NCI-H2196 treated with DMSO at 0.1 percent for 48 hours (cell line): ENCODE measurements around the gene PRSS27.
A peak's percentile ranks its signal among the peaks of the same experiment; 100 is the strongest.
"Not testable (repeated sequence)": the region's sequence is repeated elsewhere in the genome, so short reads cannot be mapped to it uniquely, and the experiment has no call there.

Source experiments
- DNase-seq: peaks from one replicate; lab custom pipeline; 2025; ENCODE audit not compliant: unreplicated experiment; lab: John Stamatoyannopoulos, UW

The PRSS27 gene

GRCh38 chr16:2698103-2698870, 21.7 kb downstream of the PRSS27 start:
- no peak for DNase-seq

- no peak for DNase-seq
Measured at GRCh38 chr16:2697401-2697948, 22.5 kb downstream of the PRSS27 start.

DNA sequence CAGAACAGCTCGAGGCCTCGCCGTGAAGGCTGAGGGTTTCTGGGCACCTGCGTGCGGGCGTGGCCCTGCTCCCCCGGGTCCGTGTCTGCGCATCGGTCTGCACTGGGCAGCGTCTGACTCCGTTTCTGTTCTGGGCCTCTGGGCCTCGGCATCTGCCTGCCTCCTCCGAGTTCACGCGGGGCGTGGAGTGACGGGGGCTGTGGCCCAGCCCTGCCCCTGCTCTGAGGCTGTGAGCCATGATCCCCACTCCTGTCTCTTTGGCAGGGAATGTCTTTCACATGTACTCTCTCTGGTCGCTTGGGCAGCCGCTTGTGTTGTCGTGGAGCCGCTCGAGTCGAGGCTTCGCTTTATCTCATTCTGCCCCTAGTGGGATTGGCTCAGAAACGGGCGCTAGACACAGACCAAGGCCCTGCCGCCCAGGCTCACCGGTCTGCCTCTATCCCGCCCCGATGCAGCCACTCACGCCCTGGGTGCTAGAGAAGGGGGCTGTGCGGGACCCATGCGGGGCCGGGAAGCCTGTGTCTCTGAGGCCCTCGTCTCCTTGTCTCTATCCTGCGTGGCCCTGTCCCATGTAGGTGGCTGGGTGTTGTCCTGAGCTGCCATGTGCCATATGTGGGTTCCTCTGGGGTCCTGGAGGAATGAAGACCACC, 23.3 kb downstream of the PRSS27 start:
- not testable (repeated sequence) for DNase-seq

DNA sequence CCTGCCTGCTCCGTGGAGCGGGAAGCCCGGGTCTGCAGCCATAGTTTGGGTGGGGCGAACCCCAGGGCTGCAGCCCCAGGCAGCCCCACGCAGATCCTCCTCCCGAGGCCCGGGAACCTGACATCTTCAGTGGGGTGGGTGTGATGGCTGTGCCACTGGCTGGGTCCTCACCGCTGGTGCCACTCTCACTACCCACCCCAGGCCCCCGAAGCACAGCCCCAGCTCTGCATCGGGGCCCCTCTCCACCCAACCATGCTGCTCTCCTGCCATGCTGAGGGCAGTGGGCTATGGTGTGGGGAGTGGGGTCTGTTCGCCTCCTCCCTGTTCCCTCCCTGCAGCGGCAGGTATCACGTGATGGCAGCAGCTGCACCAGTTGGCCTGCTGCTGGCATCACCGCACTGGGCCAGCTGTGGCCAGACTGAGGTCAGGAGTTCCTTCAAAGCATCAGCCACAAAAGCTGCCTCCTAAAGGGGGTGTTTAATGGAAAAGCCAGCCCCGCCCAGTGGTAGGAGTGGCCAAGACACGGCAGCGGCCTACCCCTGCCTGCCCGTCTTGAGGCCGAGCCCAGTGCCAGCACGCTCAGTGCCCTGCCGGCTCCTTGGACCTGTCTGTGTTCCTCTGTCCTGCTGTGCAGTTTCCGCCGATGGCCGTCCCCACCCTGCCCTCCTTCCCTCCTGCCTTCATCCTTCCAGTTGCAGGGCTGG, 26.9 kb downstream of the PRSS27 start:
- peak; percentile 77 for DNase-seq

DNA sequence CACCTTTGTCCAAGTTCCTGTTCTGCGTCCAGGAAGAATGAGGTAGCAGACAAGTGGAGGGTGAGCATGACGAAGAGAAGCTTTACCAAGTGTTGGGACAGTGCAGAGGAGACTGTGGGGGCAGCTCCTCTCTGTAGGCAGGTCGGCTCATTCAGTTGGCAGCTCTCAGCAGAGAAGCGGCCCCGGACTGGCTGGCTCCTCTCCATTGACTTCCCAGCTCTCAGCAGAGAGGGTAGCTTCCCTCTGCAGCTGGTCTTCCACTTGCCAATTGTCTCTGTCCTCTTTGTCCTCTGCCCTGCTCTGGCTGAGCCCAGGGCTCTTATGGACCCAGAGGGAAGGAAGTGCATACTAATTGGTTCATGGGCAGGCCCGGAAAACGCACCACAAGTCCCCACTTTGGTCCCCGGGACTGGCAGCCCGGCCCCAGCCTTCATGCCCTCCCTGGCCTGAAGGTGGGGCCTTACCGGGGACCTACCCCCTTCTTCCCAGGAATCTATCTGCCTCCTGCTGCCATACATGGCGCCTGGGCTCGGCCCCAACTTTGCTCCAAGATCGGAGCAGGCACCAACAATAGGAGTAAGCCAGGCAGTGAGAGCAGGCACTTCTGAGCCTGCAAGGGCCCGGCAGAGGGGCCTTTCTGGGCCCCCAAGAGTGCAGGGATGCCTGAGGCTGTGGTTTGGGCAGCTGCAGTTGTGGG, 27.6 kb downstream of the PRSS27 start:
- DNase-seq: peak; percentile 82

DNA sequence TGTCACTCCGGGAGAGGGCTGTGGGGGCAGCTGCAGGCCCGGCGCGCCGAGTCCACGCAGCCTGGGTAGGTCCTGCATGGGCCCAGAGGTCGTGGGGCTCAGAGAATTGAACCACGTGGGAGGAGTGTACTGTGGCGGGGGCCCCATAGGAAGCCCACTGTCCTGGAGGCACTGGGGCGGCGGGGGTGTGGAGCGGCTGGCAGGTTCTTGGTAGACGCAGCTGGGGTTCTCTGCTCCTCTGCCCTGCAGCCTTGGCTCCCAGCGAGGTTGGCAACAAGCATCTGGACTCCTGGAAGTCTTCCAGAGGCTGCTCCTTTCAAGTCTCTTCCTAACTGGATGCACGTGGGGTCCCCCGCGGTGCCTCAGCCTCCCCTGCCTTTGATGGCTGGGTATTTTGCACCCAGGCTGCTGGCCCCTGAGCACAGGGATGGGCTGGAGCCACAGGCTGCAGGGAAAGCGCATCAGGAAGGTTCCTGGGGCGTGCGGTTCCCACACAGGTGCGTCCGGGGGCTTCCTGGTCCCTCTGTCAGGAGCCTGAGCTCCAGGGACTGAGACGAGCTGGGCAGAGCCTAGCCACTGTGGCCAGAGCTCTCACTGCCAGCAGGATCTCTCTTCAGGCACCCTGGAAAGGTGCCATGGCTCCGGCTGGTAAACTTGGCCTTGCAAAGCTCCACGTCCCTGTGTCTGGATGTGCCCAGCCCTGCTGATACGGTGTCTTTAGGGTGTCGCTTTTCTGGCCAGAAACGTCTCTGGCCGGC, 28.4 kb downstream of the PRSS27 start:
- DNase-seq: peak; percentile 70

- no peak for DNase-seq
Measured at GRCh38 chr16:2690852-2691251, 29.2 kb downstream of the PRSS27 start.

DNA sequence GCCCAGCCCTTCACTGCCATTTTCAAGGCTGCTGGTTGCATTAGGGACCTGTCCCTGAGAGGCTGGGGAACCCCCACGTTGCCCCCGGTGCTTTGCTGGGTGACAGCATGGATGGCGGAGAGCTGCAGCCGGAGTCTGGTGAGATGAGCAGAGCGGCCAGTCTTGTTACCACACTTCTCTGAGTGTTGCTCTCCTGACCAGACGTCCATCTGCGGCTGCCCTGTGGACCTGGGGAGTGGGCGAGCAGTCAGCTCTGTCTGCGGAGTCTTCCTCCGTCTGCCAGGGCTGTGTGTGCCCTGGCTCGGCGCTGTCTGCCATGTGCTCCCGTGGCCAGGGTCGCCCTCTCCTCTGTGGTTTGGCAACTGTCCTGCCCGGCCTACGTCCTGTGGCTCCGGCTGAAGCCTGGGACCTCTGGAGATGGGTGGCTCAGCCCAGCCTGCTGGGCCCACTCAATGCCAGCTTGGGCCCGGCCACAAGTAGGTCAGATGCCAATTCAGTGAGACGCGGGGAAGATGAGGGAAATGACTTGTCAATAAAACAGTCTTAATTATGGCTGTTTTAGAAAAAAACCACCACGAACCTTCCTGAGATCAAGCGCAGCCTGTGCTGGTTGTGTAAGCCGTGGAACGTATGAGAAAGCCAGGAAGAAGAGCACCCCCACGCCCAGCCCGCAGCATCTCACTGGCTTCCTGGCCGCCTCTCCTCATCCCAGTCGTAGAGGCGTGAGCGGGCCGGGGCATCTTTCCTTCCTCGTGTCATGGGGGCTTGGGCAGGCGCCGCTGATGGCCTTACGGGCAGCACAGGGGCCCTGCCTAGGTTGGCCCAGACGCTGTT, 29.8 kb downstream of the PRSS27 start:
- DNase-seq: no peak

DNA sequence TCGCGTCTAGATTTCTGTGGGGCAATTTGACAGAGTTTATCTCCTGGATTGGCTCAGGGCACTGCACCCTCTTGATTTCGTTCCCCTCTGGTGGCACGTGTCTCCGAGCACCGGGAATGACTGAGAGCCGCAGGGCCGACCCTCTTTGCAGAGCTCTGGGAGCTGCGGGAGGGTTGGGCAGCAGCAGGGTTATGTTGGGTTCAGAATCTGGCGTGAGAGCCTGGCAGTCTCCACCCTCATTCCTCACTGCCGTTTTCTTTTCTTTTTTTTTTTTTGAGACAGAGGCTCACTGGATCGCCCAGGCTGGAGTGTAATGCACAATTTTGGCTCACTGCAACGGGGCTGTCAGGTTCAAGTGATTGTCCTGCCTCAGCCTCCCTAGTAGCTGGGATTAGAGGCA, 30.6 kb downstream of the PRSS27 start:
- DNase-seq: not testable (repeated sequence)

GRCh38 chr16:2687531-2688308, 32.3 kb downstream of the PRSS27 start:
- no peak for DNase-seq

GRCh38 chr16:2686912-2687507, 33.0 kb downstream of the PRSS27 start:
- DNase-seq: no peak

- DNase-seq: not testable (repeated sequence)
Measured at GRCh38 chr16:2686075-2686474, 33.9 kb downstream of the PRSS27 start.

DNA sequence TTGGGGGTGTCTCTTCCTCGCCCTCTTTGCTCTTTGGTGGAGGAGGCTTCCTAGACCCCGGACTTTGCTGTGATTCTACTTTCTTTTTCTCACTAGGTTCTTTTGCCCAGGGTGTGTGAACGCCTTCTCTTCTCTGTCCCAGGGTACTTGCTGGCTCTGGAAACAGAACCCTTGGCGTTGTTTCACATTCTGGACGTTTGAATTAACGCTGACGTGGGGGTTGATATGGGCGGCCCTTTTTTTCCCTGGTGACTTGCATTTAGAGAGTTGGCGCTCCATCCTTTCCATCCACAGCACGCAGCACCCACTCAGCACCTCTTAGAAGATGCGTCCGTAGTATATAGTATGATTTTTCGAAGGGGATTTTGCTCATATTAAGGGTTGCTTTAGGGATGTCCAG, 37.0 kb downstream of the PRSS27 start:
- DNase-seq: not testable (repeated sequence)

GRCh38 chr16:2682209-2683021, 37.6 kb downstream of the PRSS27 start, which contains the start of gene KCTD5:
Gene KCTD5, plus strand, starts transcription at chr16:2682523. Its CDS starts 26 bp downstream, at chr16:2682549.
- DNase-seq: peak; percentile 94

- DNase-seq: not testable (repeated sequence)
Measured at GRCh38 chr16:2680360-2680759, 39.7 kb downstream of the PRSS27 start.

GRCh38 chr16:2679902-2680301, 40.1 kb downstream of the PRSS27 start:
- DNase-seq: not testable (repeated sequence)
